Neural crest cell (in vitro differentiated cells): Measurements from ENCODE around the gene CMAS. TPM values are rescaled to one million over a fixed set of nuclear protein-coding genes. Genes with fewer than 3 reads are reported as not detected.
"Not testable (repeated sequence)": the region's sequence is repeated elsewhere in the genome, so short reads cannot be mapped to it uniquely, and the experiment has no call there.

ENCODE experiments used
- DNase-seq: peaks from one replicate; pipeline ENCODE4 v3.0.0; 2021; ENCODE audit warnings: low read depth, mixed read lengths, low spot score
- H3K27ac Mint-ChIP-seq: one replicate; pipeline ENCODE4 v1.8.0; 2021; ENCODE audit warnings: mild to moderate bottlenecking, mixed read lengths; ENCODE audit not compliant: unreplicated experiment
- H3K27me3 Mint-ChIP-seq: 2 replicates; pipeline ENCODE4 v1.8.0; 2021; ENCODE audit warnings: low read depth, mild to moderate bottlenecking, mixed read lengths
- H3K36me3 Mint-ChIP-seq: 2 replicates; pipeline ENCODE4 v1.8.0; 2021; ENCODE audit warnings: low read depth, mild to moderate bottlenecking, mixed read lengths
- H3K4me1 Mint-ChIP-seq: 2 replicates; pipeline ENCODE4 v1.8.0; 2021; ENCODE audit warnings: mixed read lengths
- H3K4me3 Mint-ChIP-seq: one replicate; pipeline ENCODE4 v1.8.0; 2021; ENCODE audit warnings: mild to moderate bottlenecking, mixed read lengths
- H3K9me3 Mint-ChIP-seq: 2 replicates; pipeline ENCODE4 v1.8.0; 2021; ENCODE audit warnings: mixed read lengths
- total RNA-seq: library from RNA; stranded (reverse); gene quantifications from 2 replicates; pipeline ENCODE4 v1.2.1, GENCODE V29; 2021
- TF ChIP-seq, protein P1 (sequence below): fragments of 200-600 bp; sonication (generic); conservative IDR thresholded peaks from 2 replicates; pipeline ENCODE4 v1.5.0; 2021; ENCODE audit warnings: antibody characterized with exemption, mild to moderate bottlenecking

The CMAS gene
- total RNA-seq, 1 donor from 2014 or later: 39.0 TPM

DNA sequence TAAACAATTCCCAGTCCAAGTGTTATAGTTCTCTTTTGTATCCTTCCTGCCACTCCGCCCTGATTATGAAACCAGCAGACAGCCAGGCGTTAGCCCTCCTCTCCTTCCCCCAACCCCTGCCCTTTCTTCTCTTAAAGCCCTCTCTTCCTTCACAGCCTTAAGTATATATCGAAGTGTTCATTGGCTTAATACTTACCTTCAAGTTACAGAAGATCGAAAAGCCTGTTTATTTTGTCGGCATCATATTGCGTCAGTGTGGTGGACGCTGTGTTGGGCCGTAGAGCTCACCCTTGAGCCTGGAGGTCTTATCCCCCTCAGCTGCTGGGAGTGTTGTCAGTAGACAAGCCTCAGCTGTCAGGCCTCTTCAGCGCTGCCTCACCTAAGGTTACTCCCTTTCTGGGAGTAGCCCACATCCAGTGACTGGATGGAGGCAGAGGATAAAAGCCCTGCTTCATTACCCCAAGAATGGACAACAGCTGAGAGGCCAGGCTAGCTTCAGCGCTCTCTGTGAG, 36.2 kb downstream of the CMAS start:
- Mint-ChIP-seq H3K36me3 (no peaks in the 10 kb centered on the region), H3K27ac (peak overlapping the region; percentile 17), H3K4me3 (no peak overlapping the region), H3K27me3 (no peaks in the 10 kb centered on the region), H3K9me3 (no peaks in the 10 kb centered on the region), H3K4me1 (no peaks in the 10 kb centered on the region)
- TF ChIP-seq, protein P1, sequence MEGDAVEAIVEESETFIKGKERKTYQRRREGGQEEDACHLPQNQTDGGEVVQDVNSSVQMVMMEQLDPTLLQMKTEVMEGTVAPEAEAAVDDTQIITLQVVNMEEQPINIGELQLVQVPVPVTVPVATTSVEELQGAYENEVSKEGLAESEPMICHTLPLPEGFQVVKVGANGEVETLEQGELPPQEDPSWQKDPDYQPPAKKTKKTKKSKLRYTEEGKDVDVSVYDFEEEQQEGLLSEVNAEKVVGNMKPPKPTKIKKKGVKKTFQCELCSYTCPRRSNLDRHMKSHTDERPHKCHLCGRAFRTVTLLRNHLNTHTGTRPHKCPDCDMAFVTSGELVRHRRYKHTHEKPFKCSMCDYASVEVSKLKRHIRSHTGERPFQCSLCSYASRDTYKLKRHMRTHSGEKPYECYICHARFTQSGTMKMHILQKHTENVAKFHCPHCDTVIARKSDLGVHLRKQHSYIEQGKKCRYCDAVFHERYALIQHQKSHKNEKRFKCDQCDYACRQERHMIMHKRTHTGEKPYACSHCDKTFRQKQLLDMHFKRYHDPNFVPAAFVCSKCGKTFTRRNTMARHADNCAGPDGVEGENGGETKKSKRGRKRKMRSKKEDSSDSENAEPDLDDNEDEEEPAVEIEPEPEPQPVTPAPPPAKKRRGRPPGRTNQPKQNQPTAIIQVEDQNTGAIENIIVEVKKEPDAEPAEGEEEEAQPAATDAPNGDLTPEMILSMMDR: no peak
- no peak for DNase-seq

GRCh38 chr12:22083167-22083566, 37.1 kb downstream of the CMAS start:
- no peaks in the 10 kb centered on the region for H3K4me1 Mint-ChIP-seq
- no peaks in the 10 kb centered on the region for H3K36me3 Mint-ChIP-seq
- no peak overlapping the region for H3K4me3 Mint-ChIP-seq
- no peak for DNase-seq
- H3K9me3 Mint-ChIP-seq: no peaks in the 10 kb centered on the region
- no peak overlapping the region for H3K27ac Mint-ChIP-seq
- TF ChIP-seq, protein P1: peak; percentile 81
- no peaks in the 10 kb centered on the region for H3K27me3 Mint-ChIP-seq

- Mint-ChIP-seq H3K36me3 (no peaks in the 10 kb centered on the region), H3K4me3 (no peak overlapping the region), H3K27ac (no peak overlapping the region), H3K4me1 (no peaks in the 10 kb centered on the region), H3K9me3 (peaks cover 3% of the 10 kb centered on the region), H3K27me3 (no peaks in the 10 kb centered on the region)
- TF ChIP-seq, protein P1: no peak
- no peak for DNase-seq
Measured at GRCh38 chr12:22084852-22085251, 38.8 kb downstream of the CMAS start.

DNA sequence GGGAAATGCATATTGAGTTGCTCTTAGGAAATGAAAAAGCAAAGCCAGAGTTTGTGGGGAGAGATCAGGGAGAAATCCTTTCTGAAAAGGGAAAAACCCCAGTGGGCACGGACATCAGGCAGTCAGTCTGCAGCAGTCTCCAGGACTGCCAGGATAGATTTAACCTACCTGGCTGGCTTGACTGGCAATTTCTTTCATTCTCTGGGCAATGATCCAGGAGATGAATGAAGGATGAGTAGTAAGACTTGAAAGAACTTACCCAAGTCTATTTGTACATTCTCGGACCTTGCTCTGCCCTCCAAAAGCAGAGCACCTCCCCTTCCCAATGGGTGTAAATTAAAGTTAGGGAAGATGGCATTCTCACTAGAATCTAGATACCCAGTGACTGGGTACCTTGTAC, 42.9 kb downstream of the CMAS start:
- Mint-ChIP-seq H3K36me3 (no peaks in the 10 kb centered on the region), H3K27me3 (no peaks in the 10 kb centered on the region), H3K9me3 (peaks cover 6% of the 10 kb centered on the region), H3K27ac (no peak overlapping the region), H3K4me1 (no peaks in the 10 kb centered on the region), H3K4me3 (no peak overlapping the region)
- TF ChIP-seq, protein P1: no peak
- DNase-seq: no peak

- Mint-ChIP-seq H3K27ac (no peak overlapping the region), H3K27me3 (no peaks in the 10 kb centered on the region), H3K9me3 (peaks cover 6% of the 10 kb centered on the region), H3K4me3 (no peak overlapping the region), H3K36me3 (no peaks in the 10 kb centered on the region), H3K4me1 (no peaks in the 10 kb centered on the region)
- TF ChIP-seq, protein P1: no peak
- no peak for DNase-seq
Measured at GRCh38 chr12:22089486-22089885, 43.5 kb downstream of the CMAS start.

DNA sequence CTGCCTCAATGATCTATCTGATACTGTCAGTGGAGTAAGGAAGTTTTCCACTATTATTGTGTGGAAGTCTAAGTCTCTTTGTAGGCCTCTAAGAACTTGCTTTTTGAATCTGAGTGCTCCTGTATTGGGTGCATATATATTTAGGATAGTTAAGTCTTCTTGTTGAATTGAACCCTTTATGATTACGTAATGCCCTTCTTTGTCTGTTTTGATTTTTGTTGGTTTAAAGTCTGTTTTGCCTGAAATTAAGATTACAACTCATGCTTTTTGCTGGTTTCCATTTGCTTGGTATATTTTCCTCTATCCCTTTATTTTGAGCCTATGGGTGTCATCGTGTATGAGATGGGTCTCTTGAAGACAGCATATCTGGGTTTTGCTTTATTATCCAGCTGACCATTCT, 53.0 kb downstream of the CMAS start:
- DNase-seq, H3K27me3 Mint-ChIP-seq, H3K4me1 Mint-ChIP-seq, H3K4me3 Mint-ChIP-seq, H3K27ac Mint-ChIP-seq: not testable (repeated sequence)
- peaks cover 14% of the 10 kb centered on the region for H3K36me3 Mint-ChIP-seq
- H3K9me3 Mint-ChIP-seq: peaks cover 15% of the 10 kb centered on the region
